IPS-20b (cell line): Measurements from ENCODE around the gene LRP5.
A peak's percentile ranks its signal among the peaks of the same experiment; 100 is the strongest.
"Not testable (repeated sequence)": the region's sequence is repeated elsewhere in the genome, so short reads cannot be mapped to it uniquely, and the experiment has no call there.

Experiments used
- H3K27ac ChIP-seq: one replicate; pipeline ENCODE4 v1.5.1; 2013; ENCODE audit warnings: low read length
- H3K27me3 ChIP-seq: 2 replicates; pipeline ENCODE4 v1.6.1; 2013; ENCODE audit warnings: mild to moderate bottlenecking, low read length, inconsistent platforms; ENCODE audit not compliant: insufficient read depth
- H3K36me3 ChIP-seq: 2 replicates; pipeline ENCODE4 v1.6.1; 2013; ENCODE audit warnings: low read depth, mild to moderate bottlenecking, inconsistent platforms, low read length, moderate library complexity; ENCODE audit not compliant: insufficient read depth
- H3K4me1 ChIP-seq: 2 replicates; pipeline ENCODE4 v1.6.1; 2013; ENCODE audit warnings: mild to moderate bottlenecking, control low read depth, inconsistent platforms, low read length, moderate library complexity; ENCODE audit not compliant: insufficient read depth
- H3K4me3 ChIP-seq: 2 replicates; pipeline ENCODE4 v1.5.1; 2013; ENCODE audit warnings: mild to moderate bottlenecking, low read length, inconsistent platforms
- H3K9ac ChIP-seq: 2 replicates; pipeline ENCODE4 v1.6.1; 2013; ENCODE audit warnings: low read depth, mild to moderate bottlenecking, inconsistent platforms, low read length, moderate library complexity
- H3K9me3 ChIP-seq: 2 replicates; pipeline ENCODE4 v1.6.1; 2013; ENCODE audit warnings: mild to moderate bottlenecking, low read depth, low read length, inconsistent platforms; ENCODE audit not compliant: insufficient read depth

Gene LRP5

GRCh38 chr11:68424981-68425865 lies 112.8 kb downstream of the LRP5 start:
- no peaks in the 10 kb centered on the region for H3K4me1 ChIP-seq
- no peak overlapping the region for H3K4me3 ChIP-seq
- no peak overlapping the region for H3K9ac ChIP-seq
- H3K27me3 ChIP-seq: no peaks in the 10 kb centered on the region
- H3K9me3 ChIP-seq: peaks cover 10% of the 10 kb centered on the region
- no peak overlapping the region for H3K27ac ChIP-seq
- peaks cover 39% of the 10 kb centered on the region for H3K36me3 ChIP-seq

- Histone ChIP-seq H3K9ac (no peak overlapping the region), H3K27me3 (no peaks in the 10 kb centered on the region), H3K4me3 (no peak overlapping the region), H3K4me1 (no peaks in the 10 kb centered on the region), H3K27ac (no peak overlapping the region), H3K9me3 (peaks cover 10% of the 10 kb centered on the region), H3K36me3 (peaks cover 41% of the 10 kb centered on the region)
Observed at GRCh38 chr11:68425866-68426380, 113.5 kb downstream of the LRP5 start.

- H3K36me3 ChIP-seq: peaks cover 48% of the 10 kb centered on the region
- no peak overlapping the region for H3K9ac ChIP-seq
- no peaks in the 10 kb centered on the region for H3K27me3 ChIP-seq
- no peak overlapping the region for H3K4me3 ChIP-seq
- no peak overlapping the region for H3K27ac ChIP-seq
- no peaks in the 10 kb centered on the region for H3K4me1 ChIP-seq
- peaks cover 10% of the 10 kb centered on the region for H3K9me3 ChIP-seq
Observed at GRCh38 chr11:68429661-68430060, 117.3 kb downstream of the LRP5 start.

GRCh38 chr11:68430384-68430783 lies 118.0 kb downstream of the LRP5 start:
- Histone ChIP-seq H3K27ac (no peak overlapping the region), H3K4me1 (no peaks in the 10 kb centered on the region), H3K4me3 (no peak overlapping the region), H3K9me3 (peaks cover 10% of the 10 kb centered on the region), H3K36me3 (peaks cover 42% of the 10 kb centered on the region), H3K27me3 (no peaks in the 10 kb centered on the region), H3K9ac (no peak overlapping the region)

GRCh38 chr11:68430801-68431200 lies 118.4 kb downstream of the LRP5 start:
- no peak overlapping the region for H3K4me3 ChIP-seq
- H3K9ac ChIP-seq: no peak overlapping the region
- no peaks in the 10 kb centered on the region for H3K27me3 ChIP-seq
- H3K36me3 ChIP-seq: peaks cover 39% of the 10 kb centered on the region
- H3K27ac ChIP-seq: no peak overlapping the region
- H3K9me3 ChIP-seq: peaks cover 10% of the 10 kb centered on the region
- no peaks in the 10 kb centered on the region for H3K4me1 ChIP-seq

GRCh38 chr11:68431984-68432645 lies 119.7 kb downstream of the LRP5 start:
- Histone ChIP-seq H3K36me3 (peaks cover 26% of the 10 kb centered on the region), H3K4me3 (no peak overlapping the region), H3K4me1 (no peaks in the 10 kb centered on the region), H3K27ac (no peak overlapping the region), H3K9ac (no peak overlapping the region), H3K9me3 (peaks cover 10% of the 10 kb centered on the region), H3K27me3 (no peaks in the 10 kb centered on the region)

- peaks cover 25% of the 10 kb centered on the region for H3K36me3 ChIP-seq
- H3K9me3 ChIP-seq: peaks cover 10% of the 10 kb centered on the region
- H3K27ac ChIP-seq: no peak overlapping the region
- no peaks in the 10 kb centered on the region for H3K4me1 ChIP-seq
- H3K4me3 ChIP-seq: no peak overlapping the region
- no peaks in the 10 kb centered on the region for H3K27me3 ChIP-seq
- no peak overlapping the region for H3K9ac ChIP-seq
Observed at GRCh38 chr11:68432874-68433273, 120.5 kb downstream of the LRP5 start.

- H3K27ac ChIP-seq: no peak overlapping the region
- H3K36me3 ChIP-seq: peaks cover 27% of the 10 kb centered on the region
- no peak overlapping the region for H3K9ac ChIP-seq
- no peaks in the 10 kb centered on the region for H3K4me1 ChIP-seq
- no peaks in the 10 kb centered on the region for H3K27me3 ChIP-seq
- H3K4me3 ChIP-seq: no peak overlapping the region
- peaks cover 10% of the 10 kb centered on the region for H3K9me3 ChIP-seq
Observed at GRCh38 chr11:68433541-68433940, 121.2 kb downstream of the LRP5 start.

GRCh38 chr11:68434159-68434558 lies 121.8 kb downstream of the LRP5 start:
- not testable (repeated sequence) for H3K4me1 ChIP-seq, H3K27ac ChIP-seq, H3K9me3 ChIP-seq, H3K4me3 ChIP-seq, H3K27me3 ChIP-seq, H3K9ac ChIP-seq
- peaks cover 28% of the 10 kb centered on the region for H3K36me3 ChIP-seq

GRCh38 chr11:68436162-68436888 lies 123.9 kb downstream of the LRP5 start:
- Histone ChIP-seq H3K27ac (no peak overlapping the region), H3K4me3 (no peak overlapping the region), H3K4me1 (peaks cover 10% of the 10 kb centered on the region; the same call in 1 of the 2 replicates), H3K9ac (no peak overlapping the region), H3K27me3 (no peaks in the 10 kb centered on the region), H3K36me3 (peaks cover 16% of the 10 kb centered on the region), H3K9me3 (no peaks in the 10 kb centered on the region)

GRCh38 chr11:68436985-68437926 lies 124.9 kb downstream of the LRP5 start:
- Histone ChIP-seq H3K36me3 (peaks cover 13% of the 10 kb centered on the region; the same call in 1 of the 2 replicates), H3K9me3 (no peaks in the 10 kb centered on the region), H3K27ac (peak overlapping the region; percentile 47), H3K9ac (no peak overlapping the region), H3K4me1 (peaks cover 19% of the 10 kb centered on the region), H3K27me3 (no peaks in the 10 kb centered on the region), H3K4me3 (no peak overlapping the region)
